HUES6 (cell line): ENCODE results near the gene HELLS.
"Not testable (repeated sequence)": the region's sequence is repeated elsewhere in the genome, so short reads cannot be mapped to it uniquely, and the experiment has no call there.

Experiments used
- H3K27ac ChIP-seq: 2 replicates; pipeline ENCODE4 v1.7.0; 2013; ENCODE audit warnings: low read depth, mild to moderate bottlenecking, low read length, inconsistent platforms
- H3K27me3 ChIP-seq: 2 replicates; pipeline ENCODE4 v1.6.1; 2013; ENCODE audit warnings: low read length; ENCODE audit not compliant: control insufficient read depth, insufficient read depth
- H3K36me3 ChIP-seq: 2 replicates; pipeline ENCODE4 v1.6.1; 2013; ENCODE audit warnings: low read length; ENCODE audit not compliant: control insufficient read depth, insufficient read depth
- H3K4me1 ChIP-seq: 2 replicates; pipeline ENCODE4 v1.6.1; 2013; ENCODE audit warnings: low read length; ENCODE audit not compliant: control insufficient read depth, insufficient read depth
- H3K4me3 ChIP-seq: 2 replicates; pipeline ENCODE4 v1.5.1; 2013; ENCODE audit warnings: low read depth, low read length
- H3K9ac ChIP-seq: one replicate; pipeline ENCODE4 v1.6.1; 2013; ENCODE audit warnings: mild to moderate bottlenecking, low read length
- H3K9me3 ChIP-seq: 2 replicates; pipeline ENCODE4 v1.6.1; 2013; ENCODE audit warnings: low read depth, low read length; ENCODE audit not compliant: control insufficient read depth, insufficient read depth

The HELLS gene

GRCh38 chr10:94638097-94638496, 92.5 kb downstream of the HELLS start:
- peaks cover 15% of the 10 kb centered on the region for H3K9me3 ChIP-seq
- H3K4me1 ChIP-seq, H3K27ac ChIP-seq, H3K36me3 ChIP-seq, H3K4me3 ChIP-seq, H3K27me3 ChIP-seq, H3K9ac ChIP-seq: not testable (repeated sequence)

GRCh38 chr10:94639902-94640301, 94.3 kb downstream of the HELLS start:
- no peak overlapping the region for H3K9ac ChIP-seq
- peaks cover 5% of the 10 kb centered on the region for H3K9me3 ChIP-seq
- no peaks in the 10 kb centered on the region for H3K4me1 ChIP-seq
- no peaks in the 10 kb centered on the region for H3K27me3 ChIP-seq
- no peak overlapping the region for H3K4me3 ChIP-seq
- no peaks in the 10 kb centered on the region for H3K36me3 ChIP-seq
- H3K27ac ChIP-seq = no peak overlapping the region

- H3K4me1 ChIP-seq = no peaks in the 10 kb centered on the region
- no peak overlapping the region for H3K27ac ChIP-seq
- H3K9me3 ChIP-seq = peaks cover 5% of the 10 kb centered on the region
- no peaks in the 10 kb centered on the region for H3K36me3 ChIP-seq
- H3K4me3 ChIP-seq = no peak overlapping the region
- H3K9ac ChIP-seq = no peak overlapping the region
- no peaks in the 10 kb centered on the region for H3K27me3 ChIP-seq
These were observed 95.0 kb downstream of the HELLS start for GRCh38 chr10:94640562-94640961.

GRCh38 chr10:94641480-94641879, 95.9 kb downstream of the HELLS start:
- no peak overlapping the region for H3K4me3 ChIP-seq
- H3K4me1 ChIP-seq = no peaks in the 10 kb centered on the region
- H3K9me3 ChIP-seq = peaks cover 5% of the 10 kb centered on the region
- no peaks in the 10 kb centered on the region for H3K36me3 ChIP-seq
- H3K9ac ChIP-seq = no peak overlapping the region
- H3K27me3 ChIP-seq = no peaks in the 10 kb centered on the region
- H3K27ac ChIP-seq = no peak overlapping the region

GRCh38 chr10:94644352-94644751, 98.8 kb downstream of the HELLS start:
- Histone ChIP-seq H3K27me3 (no peaks in the 10 kb centered on the region), H3K27ac (no peak overlapping the region), H3K36me3 (no peaks in the 10 kb centered on the region), H3K4me1 (no peaks in the 10 kb centered on the region), H3K9ac (no peak overlapping the region), H3K9me3 (no peaks in the 10 kb centered on the region), H3K4me3 (no peak overlapping the region)

GRCh38 chr10:94645285-94645684, 99.7 kb downstream of the HELLS start:
- Histone ChIP-seq H3K27ac (no peak overlapping the region), H3K4me1 (no peaks in the 10 kb centered on the region), H3K9me3 (no peaks in the 10 kb centered on the region), H3K36me3 (no peaks in the 10 kb centered on the region), H3K9ac (no peak overlapping the region), H3K27me3 (no peaks in the 10 kb centered on the region), H3K4me3 (no peak overlapping the region)
